ENCODE data around the gene C1orf116.

The C1orf116 gene

DNA sequence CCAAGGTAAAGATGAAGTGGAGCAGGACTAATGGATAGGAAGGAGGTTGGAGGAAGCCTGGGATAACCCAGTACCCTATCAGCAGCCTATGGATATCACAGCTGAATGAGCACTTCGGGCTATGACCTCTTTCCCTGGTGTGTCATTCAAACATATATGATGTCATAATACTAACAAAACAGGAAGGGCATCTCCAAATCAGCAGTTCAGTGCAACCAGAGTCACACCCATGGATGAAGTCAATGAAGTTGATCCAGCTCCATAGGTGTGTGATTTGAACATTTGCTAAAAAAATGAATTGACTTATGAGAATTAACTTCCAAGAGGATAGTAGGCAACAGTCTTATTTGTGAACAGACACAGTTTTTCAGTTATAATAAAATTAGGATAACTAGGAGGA is 1.7 kb upstream of the C1orf116 start:
- no peak for DNase-seq

- DNase-seq = no peak
Measured at GRCh38 chr1:207033302-207033701, 746 bp upstream of the C1orf116 start.

DNA sequence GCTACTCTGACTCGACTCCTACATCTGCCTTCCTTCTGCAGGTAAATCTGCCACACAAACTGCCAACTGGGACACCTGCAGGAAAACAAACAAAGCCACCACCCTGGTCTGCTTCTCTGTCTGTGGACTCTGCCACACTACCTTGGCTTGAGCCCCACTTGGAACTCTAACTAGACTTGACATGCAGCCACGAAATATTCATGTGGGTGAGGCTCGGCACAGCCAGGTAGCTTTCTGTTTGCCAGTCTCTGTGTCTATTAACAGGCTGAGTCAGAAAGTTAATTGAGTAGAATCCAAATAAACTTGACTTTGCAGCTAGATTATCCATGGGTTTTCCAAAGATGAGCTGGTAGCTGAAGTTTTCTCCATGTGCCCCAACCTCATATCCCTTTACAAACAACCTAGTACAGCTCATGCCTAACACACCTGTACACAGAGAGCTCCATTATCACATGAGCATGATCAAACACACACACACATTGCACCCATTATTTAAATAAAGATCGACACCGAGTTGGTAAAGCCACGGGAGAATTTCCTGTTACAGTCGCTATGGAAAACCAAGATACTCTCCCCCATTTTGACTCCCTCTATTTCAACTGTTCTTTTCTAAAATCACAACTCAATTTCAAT is 808 bp downstream of the C1orf116 start:
- DNase-seq = no peak

DNA sequence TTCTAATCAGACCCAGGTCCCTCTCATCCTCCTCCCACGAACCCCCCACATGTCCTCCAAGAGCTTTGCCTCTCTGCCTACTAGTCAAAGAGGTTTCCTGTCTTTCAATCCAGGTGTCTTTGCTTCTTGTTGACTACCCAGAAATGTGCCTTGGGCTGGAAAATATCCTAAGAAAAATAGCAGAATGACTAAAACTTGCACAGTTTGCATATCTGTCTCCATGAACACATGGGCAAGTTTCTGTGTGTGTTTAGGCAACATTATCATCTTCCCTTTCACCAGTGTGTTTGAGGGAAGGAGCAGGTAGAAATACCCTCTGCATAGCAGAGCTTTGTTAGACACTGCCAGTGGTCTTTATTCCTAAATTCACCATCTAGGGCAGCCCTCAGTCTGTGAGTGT is 1.5 kb downstream of the C1orf116 start:
- no peak for DNase-seq

- no peak for DNase-seq
Measured at GRCh38 chr1:207030522-207031009, 2.0 kb downstream of the C1orf116 start.

DNA sequence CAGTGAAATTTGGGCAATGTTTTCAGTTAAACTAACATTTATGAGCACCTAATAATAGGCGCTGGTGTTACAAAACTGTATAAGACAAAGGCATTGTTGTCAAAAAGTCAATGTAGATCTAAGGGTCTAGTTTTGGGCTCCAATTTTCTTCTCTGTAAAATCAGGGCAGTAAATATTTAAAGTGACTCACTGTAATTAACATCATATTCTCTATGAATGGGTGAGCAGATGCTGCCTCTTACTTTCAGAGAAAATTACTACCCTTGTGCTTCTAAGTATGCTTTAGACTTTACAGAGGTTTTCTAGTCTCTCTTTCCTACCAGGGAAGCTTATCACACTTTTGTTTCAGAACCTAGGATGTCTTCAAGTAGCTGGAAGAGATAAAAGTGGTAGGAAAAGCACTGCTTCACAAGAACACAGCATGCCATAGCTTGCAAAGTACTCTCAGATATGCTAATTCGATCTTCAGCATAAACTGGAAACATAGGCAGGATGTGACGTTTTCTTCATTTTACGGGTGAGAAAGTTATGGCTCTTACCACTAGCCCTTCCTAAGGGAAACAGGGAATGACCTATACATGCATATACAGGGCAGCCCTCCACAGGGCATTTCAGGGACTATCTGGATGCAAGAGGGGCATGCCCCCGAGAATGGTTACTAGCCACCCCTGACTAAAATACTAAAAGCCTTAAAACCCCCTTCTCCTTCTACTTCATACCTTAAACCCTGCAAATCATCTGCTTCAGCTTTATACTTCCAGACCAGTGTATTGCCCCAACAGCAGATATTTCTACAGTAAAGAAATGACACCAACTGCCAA is 2.6 kb downstream of the C1orf116 start:
- no peak for DNase-seq

GRCh38 chr1:207028884-207029650 is 3.5 kb downstream of the C1orf116 start:
- no peak for DNase-seq

- DNase-seq = no peak
Measured at GRCh38 chr1:207027921-207028320, 4.6 kb downstream of the C1orf116 start.

DNA sequence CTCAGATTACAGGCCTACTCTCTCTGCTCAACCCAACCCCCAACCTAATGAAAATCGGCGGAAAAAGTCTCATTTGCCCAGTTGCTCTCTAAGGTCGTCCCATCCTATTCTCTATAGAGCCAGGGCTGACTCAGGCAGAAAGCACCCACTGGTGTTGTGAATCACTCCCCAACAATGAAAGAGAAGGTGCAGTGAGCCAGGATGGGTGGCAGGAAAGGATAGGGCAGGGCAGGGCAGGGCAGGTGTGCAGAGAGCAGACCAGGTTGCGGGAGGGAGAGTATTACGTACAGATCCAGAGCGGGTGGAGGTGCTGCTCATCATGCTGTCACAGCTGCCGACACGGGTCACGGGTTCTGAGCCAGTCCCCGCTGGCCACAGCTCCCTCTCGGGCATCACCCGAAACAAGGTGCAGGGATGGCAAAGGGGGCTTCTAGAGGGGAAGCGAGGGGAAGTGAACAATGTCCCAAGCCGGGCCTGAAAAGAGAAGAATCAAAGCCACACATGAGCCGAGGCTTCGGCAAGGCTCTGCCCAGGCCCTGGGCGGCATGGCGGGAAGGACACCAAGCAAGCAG is 5.3 kb downstream of the C1orf116 start:
- DNase-seq = no peak

GRCh38 chr1:207026104-207026534 is 6.4 kb downstream of the C1orf116 start:
- DNase-seq = no peak

GRCh38 chr1:207025146-207025880 is 7.2 kb downstream of the C1orf116 start:
- no peak for DNase-seq

DNA sequence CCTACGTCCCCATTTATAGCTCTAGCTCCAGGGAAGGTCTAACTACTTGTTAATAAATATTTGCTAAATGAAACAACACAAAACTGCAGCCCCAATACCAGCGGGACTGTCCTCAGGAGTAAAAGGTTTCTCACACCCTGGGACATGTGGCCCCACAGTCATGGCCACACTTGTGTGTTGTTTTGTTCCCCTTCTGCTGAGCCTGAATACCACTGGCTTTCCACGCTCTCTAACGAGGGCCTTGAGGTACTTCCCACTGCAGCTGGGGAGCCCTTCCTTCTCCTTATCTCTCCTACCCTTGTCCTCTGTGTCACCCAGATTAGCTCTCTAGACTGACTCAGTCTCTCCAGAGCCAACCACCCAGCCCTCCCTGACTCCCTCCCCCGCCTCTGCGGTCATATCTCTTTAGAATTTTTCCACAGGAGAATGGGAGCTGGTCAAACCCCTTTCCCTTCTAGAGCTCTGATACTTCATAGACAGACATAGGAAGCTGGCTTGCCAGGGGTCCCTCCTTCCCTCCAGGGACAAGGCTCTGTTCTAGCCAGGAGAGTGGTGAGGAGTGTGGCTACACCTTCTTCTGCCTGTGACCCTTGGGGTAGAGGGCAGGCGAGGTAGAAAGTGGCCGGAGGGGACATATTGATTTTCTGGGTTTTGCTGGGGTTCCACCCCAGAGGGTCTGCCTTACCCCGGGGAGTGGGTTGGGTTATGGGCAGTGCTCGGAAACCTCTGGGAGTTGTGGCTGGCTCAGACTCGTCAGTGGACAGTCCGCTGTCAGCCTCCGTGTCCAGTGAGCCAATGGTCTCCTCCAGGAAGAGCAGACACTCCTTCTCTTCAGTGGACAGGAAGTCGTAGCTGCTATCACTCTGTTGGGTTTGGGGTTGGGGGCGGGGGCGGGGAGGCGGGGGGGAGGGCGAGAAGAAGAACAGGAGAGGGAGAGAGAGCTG is 8.1 kb downstream of the C1orf116 start:
- no peak for DNase-seq

DNA sequence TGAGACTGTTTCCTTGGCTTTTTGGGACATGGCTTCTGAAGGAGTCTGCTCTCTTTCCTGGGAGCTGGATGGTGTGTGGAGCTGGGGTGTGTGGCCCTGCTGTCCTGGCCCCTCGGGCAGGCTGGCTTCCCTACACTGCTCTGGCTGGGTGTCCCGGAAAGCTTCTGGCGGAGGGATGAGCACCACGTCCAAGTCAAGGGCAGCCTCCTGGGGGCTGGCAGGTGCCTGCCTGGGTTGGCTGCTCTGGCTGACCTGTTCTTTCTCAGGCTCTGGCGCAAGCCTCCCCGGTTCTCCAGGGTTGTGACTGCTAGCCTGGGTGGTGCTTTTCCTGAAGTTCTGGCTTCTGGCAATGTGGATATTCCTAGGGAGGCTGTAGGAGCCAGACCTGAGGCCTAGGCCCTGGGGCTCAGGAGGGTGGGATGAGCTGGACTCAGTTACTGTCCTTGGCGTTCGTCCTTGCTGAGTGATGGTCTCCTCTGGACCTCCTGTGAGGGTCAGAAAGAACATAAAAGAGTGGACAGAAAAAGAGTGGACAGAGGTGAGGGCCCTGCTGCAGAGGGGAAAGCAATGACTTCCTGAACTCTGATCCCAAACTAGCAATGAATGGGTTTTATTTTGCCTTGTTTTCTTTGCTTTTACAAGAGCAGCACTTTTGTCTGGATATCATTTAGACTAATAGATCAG is 9.4 kb downstream of the C1orf116 start:
- DNase-seq = no peak

GRCh38 chr1:207021876-207022596 is 10.5 kb downstream of the C1orf116 start:
- DNase-seq = no peak

GRCh38 chr1:207021139-207021861 is 11.3 kb downstream of the C1orf116 start:
- no peak for DNase-seq

- DNase-seq = no peak
Measured at GRCh38 chr1:207020709-207021107, 11.8 kb downstream of the C1orf116 start.

- DNase-seq = no peak
Measured at GRCh38 chr1:207020065-207020708, 12.4 kb downstream of the C1orf116 start.

- DNase-seq = no peak
Measured at GRCh38 chr1:207019661-207020060, 12.9 kb downstream of the C1orf116 start.

GRCh38 chr1:207019161-207019560 is 13.4 kb downstream of the C1orf116 start:
- no peak for DNase-seq

Measured in CD4-positive, alpha-beta T cell treated with Interleukin-6 for 4 hours (primary cell).